ENCODE measurements around the gene HPS5.

HPS5 gene

GRCh38 chr11:18319914-18320313 lies 2.0 kb downstream of the HPS5 start:
- DNase-seq: no peak

GRCh38 chr11:18317551-18317950 lies 4.4 kb downstream of the HPS5 start:
- DNase-seq: no peak

GRCh38 chr11:18315893-18316292 lies 6.0 kb downstream of the HPS5 start:
- no peak for DNase-seq

- no peak for DNase-seq
Observed at GRCh38 chr11:18314784-18315523, 7.0 kb downstream of the HPS5 start.

- DNase-seq: no peak
Observed at GRCh38 chr11:18313965-18314763, 7.8 kb downstream of the HPS5 start.

GRCh38 chr11:18312663-18313420 lies 9.1 kb downstream of the HPS5 start:
- peak; percentile 17 to 68 for DNase-seq

- DNase-seq: no peak
Observed at GRCh38 chr11:18312012-18312411, 9.9 kb downstream of the HPS5 start.

GRCh38 chr11:18310800-18311340 lies 11.1 kb downstream of the HPS5 start:
- no peak for DNase-seq

- no peak for DNase-seq
Observed at GRCh38 chr11:18309691-18310090, 12.2 kb downstream of the HPS5 start.

- no peak for DNase-seq
Observed at GRCh38 chr11:18308242-18308641, 13.7 kb downstream of the HPS5 start.

GRCh38 chr11:18307461-18308139 lies 14.3 kb downstream of the HPS5 start:
- DNase-seq: no peak

- DNase-seq: no peak
Observed at GRCh38 chr11:18304745-18305144, 17.2 kb downstream of the HPS5 start.

- DNase-seq: no peak
Observed at GRCh38 chr11:18299721-18300120, 22.2 kb downstream of the HPS5 start.

- DNase-seq: no peak
Observed at GRCh38 chr11:18295316-18295715, 26.6 kb downstream of the HPS5 start.

- no peak for DNase-seq
Observed at GRCh38 chr11:18294862-18295261, 27.1 kb downstream of the HPS5 start.

- no peak for DNase-seq
Observed at GRCh38 chr11:18288911-18289310, 33.0 kb downstream of the HPS5 start.

- DNase-seq: no peak
Observed at GRCh38 chr11:18285841-18286240, 36.1 kb downstream of the HPS5 start.

GRCh38 chr11:18282626-18283025 lies 39.3 kb downstream of the HPS5 start:
- DNase-seq: no peak

GRCh38 chr11:18280438-18281045 lies 41.4 kb downstream of the HPS5 start:
- no peak for DNase-seq

- DNase-seq: no peak
Observed at GRCh38 chr11:18277565-18278271, 44.2 kb downstream of the HPS5 start.

- DNase-seq: no peak
Observed at GRCh38 chr11:18271206-18271605, 50.7 kb downstream of the HPS5 start.

GRCh38 chr11:18270102-18270501 lies 51.8 kb downstream of the HPS5 start:
- DNase-seq: no peak
